Peyer's patch (tissue), 4 donors: Measurements from ENCODE around the gene TOMM6.

Source experiments
- CTCF ChIP-seq, 6 experiments: fragments of 450-650 bp in 4 of 6; fragments of 200-600 bp in 2 of 6; sonication (generic) in 1 of 6; IDR thresholded peaks; one replicate each; pipeline ENCODE4 v1.5.1; 2017 to 2019; ENCODE audit warnings: antibody characterized with exemption in 6 of 6, mild to moderate bottlenecking in 3 of 6, moderate library complexity in 1 of 6
- POLR2A ChIP-seq, 2 donors: fragments of 450-650 bp; IDR thresholded peaks; one replicate each; pipeline ENCODE4 v1.5.1; 2017; ENCODE audit warnings: antibody characterized with exemption in 2 of 2, mild to moderate bottlenecking in 2 of 2, moderate library complexity in 2 of 2

- TF ChIP-seq CTCF (IDR thresholded peaks at IDR 0.05) (no peak), POLR2A (IDR thresholded peaks at IDR 0.05) (no peak)
These were observed 37.1 kb upstream of the TOMM6 start for GRCh38 chr6:41750374-41750773.
